ENCODE results near the gene VPS26C. TPM values are rescaled to one million over a fixed set of nuclear protein-coding genes. Genes with fewer than 3 reads are reported as not detected.

VPS26C gene
- total and polyA plus RNA-seq, 10 donors: 17.0 to 76.9 (median 50.6) TPM

GRCh38 chr21:37188825-37189224, 78.3 kb downstream of the VPS26C start:
- Histone ChIP-seq H3K9me3 (no peaks in the 10 kb centered on the region), H3K27me3 (replicated peaks in 1 of 7) (no peaks in the 10 kb centered on the region), H3K27ac (no peak overlapping the region), H3K36me3 (peaks cover 0 to 95% (median 60%) of the 10 kb centered on the region in 6 donors), H3K4me3 (no peak overlapping the region), H3K4me1 (no peaks in the 10 kb centered on the region)
- 95 to 100% (median 98%) methylated on average over 1 of the region's 1 CpG for WGBS, 5 donors
- intact Hi-C loops (cut with DNase I; ENCODE audit: low total_unique reads): no loop called here
- TF ChIP-seq POLR2AphosphoS5 (IDR thresholded peaks at IDR 0.05) (no peak), POLR2A (IDR thresholded peaks at IDR 0.05) (no peak), CTCF (IDR thresholded peaks at IDR 0.05 in 8 of 11, conservative IDR thresholded peaks at IDR 0.05 in 3 of 11) (no peak)
- no peak for DNase-seq

- intact Hi-C loops (cut with DNase I; ENCODE audit: low total_unique reads): no loop called here
- 50 to 61% (median 57%) methylated on average over 2 of the region's 2 CpGs for WGBS, 5 donors
- H3K36me3 ChIP-seq: peaks cover 0 to 95% (median 56%) of the 10 kb centered on the region in 6 donors
These were observed 80.2 kb downstream of the VPS26C start for GRCh38 chr21:37186983-37187382.

GRCh38 chr21:37184784-37185593, 82.1 kb downstream of the VPS26C start:
- 83 to 93% (median 92%) methylated on average over 9 of the region's 9 CpGs for WGBS, 5 donors
- no peak for TF ChIP-seq POLR2A (IDR thresholded peaks at IDR 0.05)
- TF ChIP-seq POLR2AphosphoS5 (IDR thresholded peaks at IDR 0.05): no peak
- Histone ChIP-seq H3K36me3 (peaks cover 0 to 89% (median 49%) of the 10 kb centered on the region in 6 donors), H3K27me3 (replicated peaks in 1 of 7) (no peaks in the 10 kb centered on the region), H3K4me1 (no peaks in the 10 kb centered on the region), H3K9me3 (peaks cover 0 to 2% (median 0%) of the 10 kb centered on the region in 8 donors), H3K4me3 (no peak overlapping the region), H3K27ac (no peak overlapping the region)
- no peak for DNase-seq
- intact Hi-C loops (cut with DNase I; ENCODE audit: low total_unique reads): no loop called here

More at GRCh38 chr21:37186983-37187382, 80.2 kb downstream of the VPS26C start:
- TF ChIP-seq POLR2A (IDR thresholded peaks at IDR 0.05): no peak
- TF ChIP-seq CTCF (IDR thresholded peaks at IDR 0.05 in 8 of 11, conservative IDR thresholded peaks at IDR 0.05 in 3 of 11): no peak
- TF ChIP-seq POLR2AphosphoS5 (IDR thresholded peaks at IDR 0.05): no peak
- H3K4me1 ChIP-seq: no peaks in the 10 kb centered on the region
- DNase-seq: no peak
- no peaks in the 10 kb centered on the region for H3K27me3 ChIP-seq (replicated peaks in 1 of 7)
- H3K27ac ChIP-seq: no peak overlapping the region
- no peaks in the 10 kb centered on the region for H3K9me3 ChIP-seq
- H3K4me3 ChIP-seq: no peak overlapping the region

GRCh38 chr21:37183749-37184148, 83.4 kb downstream of the VPS26C start:
- no peak overlapping the region for H3K27ac ChIP-seq
- peaks cover 0 to 89% (median 48%) of the 10 kb centered on the region in 6 donors for H3K36me3 ChIP-seq

More at GRCh38 chr21:37183749-37184148, 83.4 kb downstream of the VPS26C start:
- WGBS, 5 donors: 91 to 99% (median 95%) methylated on average over 3 of the region's 3 CpGs
- no peaks in the 10 kb centered on the region for H3K27me3 ChIP-seq (replicated peaks in 1 of 7)
- intact Hi-C loops (cut with DNase I; ENCODE audit: low total_unique reads): no loop called here
- DNase-seq: no peak
- H3K9me3 ChIP-seq: peaks cover 0 to 6% (median 0%) of the 10 kb centered on the region in 8 donors
- H3K4me1 ChIP-seq: no peaks in the 10 kb centered on the region
- no peak overlapping the region for H3K4me3 ChIP-seq
- TF ChIP-seq POLR2AphosphoS5 (IDR thresholded peaks at IDR 0.05) (no peak), CTCF (IDR thresholded peaks at IDR 0.05 in 8 of 11, conservative IDR thresholded peaks at IDR 0.05 in 3 of 11) (no peak), POLR2A (IDR thresholded peaks at IDR 0.05) (no peak)
